ENCODE measurements around the gene SH3BGRL3. TPM values are rescaled to one million over a fixed set of nuclear protein-coding genes. Genes with fewer than 3 reads are reported as not detected.

The SH3BGRL3 gene
- total RNA-seq, 2 donors from 2014 or later: 38.2 to 43.1 TPM

DNA sequence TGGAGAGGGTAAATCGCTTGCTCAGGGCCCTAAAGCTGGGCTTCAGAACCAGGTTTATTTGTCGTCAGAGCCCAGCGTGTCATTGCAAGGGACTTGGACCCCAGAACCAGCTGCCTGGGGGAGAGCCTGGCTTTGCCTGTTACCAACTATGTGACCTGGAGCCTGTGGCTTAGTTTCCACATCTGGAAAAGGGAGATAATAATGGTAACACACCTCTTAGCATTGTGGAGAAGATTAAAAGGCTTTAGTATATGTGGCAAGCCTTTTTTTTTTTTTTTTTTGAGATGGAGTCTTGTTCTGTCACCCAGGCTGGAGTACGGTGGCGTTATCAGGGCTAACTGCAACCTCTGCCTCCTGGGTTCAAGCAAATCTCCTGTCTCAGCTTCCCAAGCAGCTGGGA lies 50.4 kb downstream of the SH3BGRL3 start:
- Histone ChIP-seq H3K27me3 (no peaks in the 10 kb centered on the region), H3K4me1 (peaks cover under 1% of the 10 kb centered on the region), H3K27ac (no peak overlapping the region), H3K36me3 (replicated peaks in 1 of 2; ENCODE audit: insufficient read depth in 1 of 2, low read depth in 2 of 2) (no peaks in the 10 kb centered on the region), H3K4me3 (no peak overlapping the region), H3K9me3 (no peaks in the 10 kb centered on the region)
- DNase-seq (no peak), ATAC-seq (no peak)
- WGBS, 2 donors: 85 to 87% methylated on average over 5 of the region's 5 CpGs
- intact Hi-C loops (cut with DNase I): no loop called here
- TF ChIP-seq, protein P1, sequence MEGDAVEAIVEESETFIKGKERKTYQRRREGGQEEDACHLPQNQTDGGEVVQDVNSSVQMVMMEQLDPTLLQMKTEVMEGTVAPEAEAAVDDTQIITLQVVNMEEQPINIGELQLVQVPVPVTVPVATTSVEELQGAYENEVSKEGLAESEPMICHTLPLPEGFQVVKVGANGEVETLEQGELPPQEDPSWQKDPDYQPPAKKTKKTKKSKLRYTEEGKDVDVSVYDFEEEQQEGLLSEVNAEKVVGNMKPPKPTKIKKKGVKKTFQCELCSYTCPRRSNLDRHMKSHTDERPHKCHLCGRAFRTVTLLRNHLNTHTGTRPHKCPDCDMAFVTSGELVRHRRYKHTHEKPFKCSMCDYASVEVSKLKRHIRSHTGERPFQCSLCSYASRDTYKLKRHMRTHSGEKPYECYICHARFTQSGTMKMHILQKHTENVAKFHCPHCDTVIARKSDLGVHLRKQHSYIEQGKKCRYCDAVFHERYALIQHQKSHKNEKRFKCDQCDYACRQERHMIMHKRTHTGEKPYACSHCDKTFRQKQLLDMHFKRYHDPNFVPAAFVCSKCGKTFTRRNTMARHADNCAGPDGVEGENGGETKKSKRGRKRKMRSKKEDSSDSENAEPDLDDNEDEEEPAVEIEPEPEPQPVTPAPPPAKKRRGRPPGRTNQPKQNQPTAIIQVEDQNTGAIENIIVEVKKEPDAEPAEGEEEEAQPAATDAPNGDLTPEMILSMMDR (IDR thresholded peaks at IDR 0.05): no peak
- TF ChIP-seq POLR2A (IDR thresholded peaks at IDR 0.05): no peak

Other genes with a start within 250 kb of the SH3BGRL3 start
- 10 to 100 TPM; 44.5 to 64.6 TPM for gene SLC30A2, start 234.0 kb upstream of the SH3BGRL3 start, total RNA-seq
- gene TRIM63, start 212.5 kb upstream of the SH3BGRL3 start, total RNA-seq: not detected
- 1 to 10 TPM; 5.6 to 7.8 TPM for gene PDIK1L, start 168.3 kb upstream of the SH3BGRL3 start, total RNA-seq
- gene FAM110D, start 121.0 kb upstream of the SH3BGRL3 start, total RNA-seq: 1 to 10 TPM; 3.1 to 4.6 TPM
- not detected for gene C1orf232, start 111.1 kb upstream of the SH3BGRL3 start, total RNA-seq
- 10 to 100 TPM; 25.2 to 33.0 TPM for gene ZNF593, start 110.2 kb upstream of the SH3BGRL3 start, total RNA-seq
- not detected for gene ZNF593OS, start 108.3 kb upstream of the SH3BGRL3 start, total RNA-seq
- gene CNKSR1, start 102.6 kb upstream of the SH3BGRL3 start, total RNA-seq: 10 to 100 TPM; 30.0 to 47.7 TPM
- gene CATSPER4, start 89.5 kb upstream of the SH3BGRL3 start, total RNA-seq: not detected
- gene CEP85, start 45.9 kb upstream of the SH3BGRL3 start, total RNA-seq: 1 to 10 TPM; 6.2 to 6.9 TPM
- gene UBXN11, start 26.6 kb downstream of the SH3BGRL3 start, total RNA-seq: 10 to 100 TPM; 12.2 to 14.8 TPM
- not detected for gene CD52, start 37.9 kb downstream of the SH3BGRL3 start, total RNA-seq
- gene CRYBG2, start 74.0 kb downstream of the SH3BGRL3 start, total RNA-seq: 1 to 10 TPM in 1 of 2 donors, not detected in 1; 3.6 TPM
- not detected for gene ZNF683, start 92.7 kb downstream of the SH3BGRL3 start, total RNA-seq
- gene LIN28A, start 130.7 kb downstream of the SH3BGRL3 start, total RNA-seq: not detected
- 10 to 100 TPM; 21.3 to 52.4 TPM for gene DHDDS, start 152.2 kb downstream of the SH3BGRL3 start, total RNA-seq
- gene HMGN2, start 192.4 kb downstream of the SH3BGRL3 start, total RNA-seq: 100 to 1,000 TPM in 1 of 2 donors, 10 to 100 TPM in 1; 75.8 to 120 TPM
- 10 to 100 TPM; 20.1 to 30.4 TPM for gene RPS6KA1, start 249.7 kb downstream of the SH3BGRL3 start, total RNA-seq

Measured in body of pancreas (tissue), 4 donors.